ENCODE data around the gene ACSM6.

- TF ChIP-seq POLR2AphosphoS5 (IDR thresholded peaks at IDR 0.05; ENCODE audit: low read depth, low read length) (no peak), TAF1 (IDR thresholded peaks at IDR 0.05; ENCODE audit: borderline replicate concordance, insufficient read depth, low read length) (no peak), REST (IDR thresholded peaks at IDR 0.05; ENCODE audit: insufficient read depth in 1 of 2, low read depth in 2 of 2, low read length in 2 of 2) (no peak), SIN3A (IDR thresholded peaks at IDR 0.05; ENCODE audit: borderline replicate concordance, insufficient read depth, low read length) (no peak), FOXP2 (optimal IDR thresholded peaks at IDR 0.05; ENCODE audit: borderline replicate concordance, extremely low read depth, extremely low read length, insufficient read depth) (no peak)
Measured at GRCh38 chr10:95263864-95264226, 69.8 kb downstream of the ACSM6 start.
